Measurements from ENCODE around the gene COG5.

The COG5 gene

DNA sequence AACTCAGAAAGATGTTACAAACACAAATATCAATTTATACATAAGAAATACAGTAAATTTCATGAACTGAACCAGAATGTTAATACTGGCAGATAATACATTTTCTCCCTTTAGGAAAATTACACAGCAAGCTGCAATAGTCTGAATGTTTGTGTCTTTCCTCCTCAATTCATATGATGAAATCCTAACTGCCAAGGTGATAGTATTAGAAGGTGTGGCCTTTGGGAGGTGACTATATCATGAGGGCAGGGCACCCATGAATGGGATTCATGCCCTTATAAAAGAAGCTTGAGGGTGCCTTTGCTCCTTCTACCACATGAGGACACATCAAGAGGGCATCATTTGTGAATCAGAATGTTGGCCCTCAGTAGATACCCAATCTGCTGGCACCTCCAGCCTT, 158.2 kb downstream of the COG5 start:
- Histone ChIP-seq H2BK12ac (ENCODE audit: low read length) (no peak overlapping the region), H3K27me3 (ENCODE audit: insufficient read depth, low read length) (no peaks in the 10 kb centered on the region), H4K12ac (ENCODE audit: low read depth, low read length) (no peak overlapping the region), H3K4me3 (ENCODE audit: low read depth, low read length) (no peak overlapping the region), H3K36me3 (ENCODE audit: control insufficient read depth in 1 of 2, insufficient read depth in 2 of 2, low read length in 2 of 2) (no peaks in the 10 kb centered on the region), H2BK5ac (ENCODE audit: low read depth, low read length, poor library complexity) (no peak overlapping the region), H2AK5ac (ENCODE audit: low read length) (no peak overlapping the region), H3K4ac (ENCODE audit: low read depth, low read length) (no peak overlapping the region), H3K79me2 (ENCODE audit: control insufficient read depth, insufficient read depth, low read length, poor library complexity) (no peaks in the 10 kb centered on the region), H4K91ac (ENCODE audit: low read depth, low read length) (no peak overlapping the region), H3K4me1 (ENCODE audit: control insufficient read depth in 1 of 2, insufficient read depth in 2 of 2, low read length in 2 of 2) (peaks cover 0 to 2% of the 10 kb centered on the region in 2 experiments), H3K9me3 (ENCODE audit: insufficient read depth, low read depth, low read length) (no peaks in the 10 kb centered on the region), H3K79me1 (ENCODE audit: low read length) (no peaks in the 10 kb centered on the region), H4K8ac (ENCODE audit: low read depth, low read length) (no peak overlapping the region), H3K23ac (ENCODE audit: low read length) (no peak overlapping the region), H3K14ac (ENCODE audit: low read length) (no peak overlapping the region), H2AFZ (ENCODE audit: insufficient read depth, low read length, poor library complexity) (no peak overlapping the region), H3K4me2 (ENCODE audit: low read length) (no peak overlapping the region), H2BK120ac (ENCODE audit: insufficient read depth, low read length, poor library complexity) (no peak overlapping the region), H3K18ac (ENCODE audit: low read length) (no peak overlapping the region), H3K9ac (ENCODE audit: low read length) (no peak overlapping the region), H3K27ac (ENCODE audit: low read depth, low read length) (no peak overlapping the region)
- DNase-seq: peak in 1 of 2 donors; percentile 31

DNA sequence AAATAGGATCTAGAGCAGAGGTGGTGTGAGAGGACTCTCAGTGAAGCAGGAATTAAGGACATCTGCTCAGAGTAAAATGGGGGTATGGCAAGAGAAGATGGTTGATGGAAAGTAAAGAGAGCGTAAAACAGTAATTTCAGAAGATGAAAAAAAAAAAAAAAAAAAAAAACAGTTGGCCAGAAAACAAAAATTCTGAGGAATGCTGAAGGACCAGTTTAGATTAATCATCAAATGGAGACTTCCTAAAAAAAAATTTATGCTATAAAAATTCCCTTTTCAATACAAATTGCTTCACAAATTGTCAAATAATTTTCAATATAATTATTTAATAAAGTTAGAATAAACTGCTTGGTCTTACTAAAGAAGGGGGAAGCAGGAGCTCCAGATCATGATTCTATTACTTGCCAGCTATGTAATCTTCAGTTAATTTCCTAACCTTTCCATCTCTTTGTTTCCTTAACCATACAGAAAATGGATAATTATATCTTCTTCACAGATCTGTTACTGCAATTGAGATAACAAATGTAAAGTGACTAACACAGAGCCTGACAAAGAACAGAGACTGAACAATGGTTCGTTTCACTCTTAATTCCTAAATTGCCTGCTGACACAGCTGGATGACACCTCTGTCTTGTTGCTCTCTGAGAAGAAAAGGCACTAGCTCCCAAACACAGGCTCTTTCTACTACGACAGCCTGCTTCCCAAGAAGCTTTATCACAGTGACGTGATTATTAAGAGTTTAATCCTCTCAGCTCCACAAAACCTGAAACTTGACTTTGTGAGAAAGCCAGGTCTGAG, 158.8 kb downstream of the COG5 start:
- Histone ChIP-seq H2BK5ac (ENCODE audit: low read depth, low read length, poor library complexity) (no peak overlapping the region), H2AFZ (ENCODE audit: insufficient read depth, low read length, poor library complexity) (no peak overlapping the region), H4K8ac (ENCODE audit: low read depth, low read length) (no peak overlapping the region), H3K18ac (ENCODE audit: low read length) (no peak overlapping the region), H4K12ac (ENCODE audit: low read depth, low read length) (no peak overlapping the region), H3K79me2 (ENCODE audit: control insufficient read depth, insufficient read depth, low read length, poor library complexity) (no peaks in the 10 kb centered on the region), H2BK120ac (ENCODE audit: insufficient read depth, low read length, poor library complexity) (no peak overlapping the region), H3K4me2 (ENCODE audit: low read length) (no peak overlapping the region), H3K79me1 (ENCODE audit: low read length) (no peaks in the 10 kb centered on the region), H3K27me3 (ENCODE audit: insufficient read depth, low read length) (no peaks in the 10 kb centered on the region), H3K36me3 (ENCODE audit: control insufficient read depth in 1 of 2, insufficient read depth in 2 of 2, low read length in 2 of 2) (no peaks in the 10 kb centered on the region), H3K9me3 (ENCODE audit: insufficient read depth, low read depth, low read length) (no peaks in the 10 kb centered on the region), H3K9ac (ENCODE audit: low read length) (no peak overlapping the region), H2BK12ac (ENCODE audit: low read length) (no peak overlapping the region), H3K14ac (ENCODE audit: low read length) (no peak overlapping the region), H3K4ac (ENCODE audit: low read depth, low read length) (no peak overlapping the region), H3K4me3 (ENCODE audit: low read depth, low read length) (no peak overlapping the region), H3K27ac (ENCODE audit: low read depth, low read length) (no peak overlapping the region), H4K91ac (ENCODE audit: low read depth, low read length) (no peak overlapping the region), H3K23ac (ENCODE audit: low read length) (no peak overlapping the region), H2AK5ac (ENCODE audit: low read length) (no peak overlapping the region), H3K4me1 (ENCODE audit: control insufficient read depth in 1 of 2, insufficient read depth in 2 of 2, low read length in 2 of 2) (peaks cover 0 to 2% of the 10 kb centered on the region in 2 experiments)
- peak in 1 of 2 donors; percentile 55 for DNase-seq
- WGBS (ENCODE audit: extremely low coverage, insufficient coverage, insufficient read length): 100% methylated on average over 1 of the region's 4 CpGs

DNA sequence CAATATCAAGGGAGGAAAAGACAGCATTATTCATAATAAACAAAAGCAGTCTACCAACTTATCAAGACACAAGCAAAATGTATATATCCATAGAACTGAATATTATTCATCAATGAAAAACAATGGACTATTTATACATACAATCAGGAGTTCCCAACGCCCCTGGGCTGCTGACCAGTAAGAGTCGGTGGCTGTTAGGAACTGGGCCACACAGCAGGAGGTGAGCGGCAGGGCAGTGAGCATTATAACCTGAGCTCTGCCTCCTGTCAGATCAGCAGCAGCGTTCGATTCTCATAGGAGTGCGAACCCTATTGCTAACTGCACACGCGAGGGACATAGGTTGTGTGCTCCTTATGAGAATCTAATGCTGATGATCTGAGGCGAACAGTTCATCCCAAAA, 165.6 kb downstream of the COG5 start:
- H3K36me3 ChIP-seq (ENCODE audit: control insufficient read depth in 1 of 2, insufficient read depth in 2 of 2, low read length in 2 of 2): no peaks in the 10 kb centered on the region

GRCh38 chr7:107396990-107397389, 166.7 kb downstream of the COG5 start:
- Histone ChIP-seq H2BK5ac (ENCODE audit: low read depth, low read length, poor library complexity) (no peak overlapping the region), H3K4me1 (ENCODE audit: control insufficient read depth in 1 of 2, insufficient read depth in 2 of 2, low read length in 2 of 2) (no peaks in the 10 kb centered on the region), H3K9me3 (ENCODE audit: insufficient read depth, low read depth, low read length) (no peaks in the 10 kb centered on the region), H3K27ac (ENCODE audit: low read depth, low read length) (no peak overlapping the region), H4K8ac (ENCODE audit: low read depth, low read length) (no peak overlapping the region), H3K9ac (ENCODE audit: low read length) (no peak overlapping the region), H3K4ac (ENCODE audit: low read depth, low read length) (no peak overlapping the region), H3K4me2 (ENCODE audit: low read length) (no peak overlapping the region), H2AK5ac (ENCODE audit: low read length) (no peak overlapping the region), H3K36me3 (ENCODE audit: control insufficient read depth in 1 of 2, insufficient read depth in 2 of 2, low read length in 2 of 2) (no peaks in the 10 kb centered on the region), H4K91ac (ENCODE audit: low read depth, low read length) (no peak overlapping the region), H3K79me1 (ENCODE audit: low read length) (no peaks in the 10 kb centered on the region), H2BK12ac (ENCODE audit: low read length) (no peak overlapping the region), H2AFZ (ENCODE audit: insufficient read depth, low read length, poor library complexity) (no peak overlapping the region), H3K18ac (ENCODE audit: low read length) (no peak overlapping the region), H4K12ac (ENCODE audit: low read depth, low read length) (no peak overlapping the region), H3K14ac (ENCODE audit: low read length) (no peak overlapping the region), H2BK120ac (ENCODE audit: insufficient read depth, low read length, poor library complexity) (no peak overlapping the region), H3K4me3 (ENCODE audit: low read depth, low read length) (no peak overlapping the region), H3K27me3 (ENCODE audit: insufficient read depth, low read length) (no peaks in the 10 kb centered on the region), H3K79me2 (ENCODE audit: control insufficient read depth, insufficient read depth, low read length, poor library complexity) (no peaks in the 10 kb centered on the region), H3K23ac (ENCODE audit: low read length) (no peak overlapping the region)
- no CpG with 5 or more reads among the region's 2 CpGs for WGBS (ENCODE audit: extremely low coverage, insufficient coverage, insufficient read length)
- DNase-seq: peak; percentile 33 to 51

More for the DNA sequence above, 165.6 kb downstream of the COG5 start:
- WGBS (ENCODE audit: extremely low coverage, insufficient coverage, insufficient read length): no CpG with 5 or more reads among the region's 9 CpGs
- Histone ChIP-seq H3K27me3 (ENCODE audit: insufficient read depth, low read length) (no peaks in the 10 kb centered on the region), H2BK120ac (ENCODE audit: insufficient read depth, low read length, poor library complexity) (no peak overlapping the region), H3K4ac (ENCODE audit: low read depth, low read length) (no peak overlapping the region), H2BK5ac (ENCODE audit: low read depth, low read length, poor library complexity) (no peak overlapping the region), H3K27ac (ENCODE audit: low read depth, low read length) (no peak overlapping the region), H3K9ac (ENCODE audit: low read length) (no peak overlapping the region), H3K79me1 (ENCODE audit: low read length) (no peaks in the 10 kb centered on the region), H3K79me2 (ENCODE audit: control insufficient read depth, insufficient read depth, low read length, poor library complexity) (no peaks in the 10 kb centered on the region), H4K12ac (ENCODE audit: low read depth, low read length) (no peak overlapping the region), H3K23ac (ENCODE audit: low read length) (no peak overlapping the region), H3K4me3 (ENCODE audit: low read depth, low read length) (no peak overlapping the region), H3K9me3 (ENCODE audit: insufficient read depth, low read depth, low read length) (no peaks in the 10 kb centered on the region), H3K4me2 (ENCODE audit: low read length) (no peak overlapping the region), H4K8ac (ENCODE audit: low read depth, low read length) (no peak overlapping the region), H4K91ac (ENCODE audit: low read depth, low read length) (no peak overlapping the region), H3K18ac (ENCODE audit: low read length) (no peak overlapping the region), H2BK12ac (ENCODE audit: low read length) (no peak overlapping the region), H3K14ac (ENCODE audit: low read length) (no peak overlapping the region), H3K4me1 (ENCODE audit: control insufficient read depth in 1 of 2, insufficient read depth in 2 of 2, low read length in 2 of 2) (no peaks in the 10 kb centered on the region), H2AFZ (ENCODE audit: insufficient read depth, low read length, poor library complexity) (no peak overlapping the region), H2AK5ac (ENCODE audit: low read length) (no peak overlapping the region)
- DNase-seq: no peak
